DND-41 (cell line): ENCODE measurements around the gene ST13.

Experiments
- CTCF ChIP-seq: IDR thresholded peaks from 2 replicates; pipeline ENCODE4 v1.5.1; 2012; ENCODE audit warnings: borderline replicate concordance, low read length, moderate library complexity, mild to moderate bottlenecking; ENCODE audit not compliant: poor library complexity, severe bottlenecking; ENCODE audit errors: extremely low read depth
- EZH2 ChIP-seq: IDR thresholded peaks from 3 replicates; pipeline ENCODE4 v1.6.1; 2012; ENCODE audit warnings: borderline replicate concordance, low read depth, mild to moderate bottlenecking, moderate library complexity, low read length, inconsistent platforms; ENCODE audit not compliant: severe bottlenecking

GRCh38 chr22:40817737-40818136 is 38.7 kb downstream of the ST13 start:
- TF ChIP-seq CTCF, result no peak
- TF ChIP-seq EZH2, result no peak
